AG09309 (cell line): ENCODE results near the gene KCNH2.

Experiments
- DNase-seq: peaks from one replicate; pipeline ENCODE4 v3.0.0-alpha.2; 2010; ENCODE audit warnings: low read depth
- H3K4me3 ChIP-seq: 2 replicates; pipeline ENCODE4 v1.5.1; 2011; ENCODE audit warnings: mild to moderate bottlenecking, low read depth, low read length, moderate library complexity; ENCODE audit not compliant: control insufficient read depth
- CTCF ChIP-seq: IDR thresholded peaks from 2 replicates; pipeline ENCODE4 v1.5.1; 2011; ENCODE audit warnings: mild to moderate bottlenecking, low read depth, low read length, inconsistent platforms; ENCODE audit not compliant: insufficient read depth, control insufficient read depth; ENCODE audit errors: missing control alignments

KCNH2 gene

DNA sequence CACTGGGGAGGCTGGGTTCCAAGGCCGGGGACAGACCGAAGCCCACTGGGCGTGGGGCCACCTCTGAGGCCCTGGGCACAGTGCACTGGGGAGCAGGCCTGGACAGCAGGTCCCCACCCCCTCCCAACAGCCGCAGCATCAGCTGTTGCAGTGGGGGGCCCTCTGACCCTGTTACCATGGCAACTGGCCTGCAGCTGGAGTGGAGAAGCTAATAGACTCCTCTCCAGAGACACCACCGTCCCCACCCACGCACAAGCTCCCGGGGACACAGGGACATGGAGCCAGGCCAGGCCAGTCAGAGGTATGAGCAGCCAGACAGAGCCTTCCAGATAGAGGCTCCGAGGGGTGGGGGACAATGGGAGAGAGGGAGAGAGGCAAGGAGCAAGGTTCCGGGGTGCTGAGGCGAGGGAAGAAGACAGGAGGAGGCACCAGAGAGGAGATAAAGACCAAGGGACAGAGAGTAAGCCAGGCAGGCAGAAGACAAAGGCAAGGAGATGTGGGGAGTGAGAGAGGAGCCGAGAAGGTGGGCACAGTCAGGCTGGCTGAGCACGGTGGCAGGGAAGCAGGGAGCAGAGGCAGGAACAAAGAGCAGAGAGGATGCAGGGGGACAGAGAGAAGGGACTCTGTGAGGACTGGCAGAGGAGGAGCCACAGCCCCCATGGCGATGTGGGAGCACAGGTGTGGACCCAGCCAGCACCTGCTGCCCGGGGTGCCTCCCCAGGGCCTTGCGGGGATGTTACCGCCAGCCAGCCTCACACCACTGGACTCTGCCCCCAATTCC is 6.7 kb downstream of the KCNH2 start:
- no peak for DNase-seq
- H3K4me3 ChIP-seq, result no peak overlapping the region

GRCh38 chr7:150970424-150970823 is 7.7 kb downstream of the KCNH2 start:
- no peak for DNase-seq
- no peak overlapping the region for H3K4me3 ChIP-seq
- no peak for TF ChIP-seq CTCF

More for the DNA sequence above, 6.7 kb downstream of the KCNH2 start:
- TF ChIP-seq CTCF, result no peak

GRCh38 chr7:150969475-150969874 is 8.6 kb downstream of the KCNH2 start:
- TF ChIP-seq CTCF, result no peak
- DNase-seq, result no peak
- no peak overlapping the region for H3K4me3 ChIP-seq

- no peak for DNase-seq
- no peak overlapping the region for H3K4me3 ChIP-seq
- no peak for TF ChIP-seq CTCF
Observed at GRCh38 chr7:150968734-150969372, 9.3 kb downstream of the KCNH2 start.

DNA sequence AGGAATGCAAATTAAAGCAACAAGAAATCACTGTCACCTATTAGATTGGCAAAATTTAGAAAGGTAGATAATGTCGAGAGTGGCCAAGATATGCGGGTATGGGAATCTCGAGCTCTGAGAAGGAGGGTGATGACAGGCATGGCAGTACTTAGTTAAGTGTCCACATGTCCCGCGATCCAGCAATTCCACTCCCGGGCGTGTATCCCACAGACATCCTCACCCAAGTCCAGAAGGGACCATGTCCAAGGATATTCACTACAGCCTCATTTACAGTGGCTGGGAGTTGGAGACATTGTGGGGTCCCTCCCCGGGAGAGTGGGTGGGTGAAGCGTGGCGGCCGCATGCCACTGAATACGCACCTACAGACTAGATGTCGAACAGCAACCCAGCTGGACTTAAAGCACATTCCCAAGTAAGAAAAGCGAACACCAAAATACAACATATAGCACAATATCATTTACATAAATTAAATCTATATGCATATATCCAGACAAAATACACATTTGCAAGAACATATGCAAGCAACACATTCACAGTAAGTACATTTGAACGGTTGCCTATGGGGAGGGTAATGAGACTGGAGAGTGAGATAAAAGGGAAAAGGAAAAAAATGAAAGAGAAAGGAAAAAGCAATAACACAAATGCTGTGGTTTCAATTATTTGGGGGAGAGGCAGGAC is 9.9 kb downstream of the KCNH2 start:
- no peak for DNase-seq
- TF ChIP-seq CTCF, result no peak
- H3K4me3 ChIP-seq, result no peak overlapping the region

- no peak for DNase-seq
- H3K4me3 ChIP-seq, result no peak overlapping the region
- no peak for TF ChIP-seq CTCF
Observed at GRCh38 chr7:150967349-150967748, 10.8 kb downstream of the KCNH2 start.
